Measurements from ENCODE around the gene GLP1R. TPM values are rescaled to one million over a fixed set of nuclear protein-coding genes. Genes with fewer than 3 reads are reported as not detected.

The GLP1R gene
- polyA plus RNA-seq, 1 donor from 2014 or later, result 0.06 TPM

GRCh38 chr6:39077882-39078594 is 29.5 kb downstream of the GLP1R start:
- TF ChIP-seq EZH2 (IDR thresholded peaks at IDR 0.05; ENCODE audit: borderline replicate concordance, insufficient read depth, low read length, poor library complexity, severe bottlenecking), result no peak
- TF ChIP-seq MXI1 (conservative IDR thresholded peaks at IDR 0.05; ENCODE audit: poor library complexity, severe bottlenecking), result no peak
- TF ChIP-seq RAD21 (conservative IDR thresholded peaks at IDR 0.05), result no peak
- TF ChIP-seq EP300 (conservative IDR thresholded peaks at IDR 0.05; ENCODE audit: poor library complexity, severe bottlenecking), result no peak
- no peak for TF ChIP-seq CTCF (IDR thresholded peaks at IDR 0.05; ENCODE audit: poor library complexity, severe bottlenecking)
- no peak for TF ChIP-seq REST (IDR thresholded peaks at IDR 0.05; ENCODE audit: borderline replicate concordance)
- TF ChIP-seq POLR2AphosphoS5 (IDR thresholded peaks at IDR 0.05), result no peak

GRCh38 chr6:39078695-39079094 is 30.1 kb downstream of the GLP1R start:
- Histone ChIP-seq H3K79me2 (replicated peaks; ENCODE audit: insufficient read depth, low read length) (no peaks in the 10 kb centered on the region), H3K9me3 (ENCODE audit: low read length) (no peaks in the 10 kb centered on the region), H3K4me2 (ENCODE audit: low read length) (no peak overlapping the region), H2AFZ (ENCODE audit: low read depth, low read length) (no peak overlapping the region), H3K9me2 (ENCODE audit: insufficient read depth, low read length) (no peaks in the 10 kb centered on the region), H3K27ac (ENCODE audit: low read length) (no peak overlapping the region), H3K27me3 (ENCODE audit: insufficient read depth, low read depth, low read length) (no peaks in the 10 kb centered on the region), H3K9ac (ENCODE audit: low read length) (no peak overlapping the region), H4K20me1 (ENCODE audit: insufficient read depth) (no peaks in the 10 kb centered on the region), H3K4me3 (ENCODE audit: low read length) (no peak overlapping the region), H3F3A (ENCODE audit: insufficient read depth, low read length, poor library complexity, severe bottlenecking) (no peaks in the 10 kb centered on the region), H3K36me3 (ENCODE audit: insufficient read depth, low read length) (no peaks in the 10 kb centered on the region)
- no peak for TF ChIP-seq POLR2AphosphoS5 (IDR thresholded peaks at IDR 0.05)
- no peak for TF ChIP-seq CTCF (IDR thresholded peaks at IDR 0.05; ENCODE audit: poor library complexity, severe bottlenecking)
- no peak for TF ChIP-seq REST (IDR thresholded peaks at IDR 0.05; ENCODE audit: borderline replicate concordance)
- no peak for TF ChIP-seq TAF1 (IDR thresholded peaks at IDR 0.05; ENCODE audit: low read depth)
- TF ChIP-seq MXI1 (conservative IDR thresholded peaks at IDR 0.05; ENCODE audit: poor library complexity, severe bottlenecking), result no peak
- TF ChIP-seq EZH2 (IDR thresholded peaks at IDR 0.05; ENCODE audit: borderline replicate concordance, insufficient read depth, low read length, poor library complexity, severe bottlenecking), result no peak
- no peak for TF ChIP-seq EP300 (conservative IDR thresholded peaks at IDR 0.05; ENCODE audit: poor library complexity, severe bottlenecking)
- no peak for TF ChIP-seq RAD21 (conservative IDR thresholded peaks at IDR 0.05)

More at GRCh38 chr6:39077882-39078594, 29.5 kb downstream of the GLP1R start:
- no peaks in the 10 kb centered on the region for H3K27me3 ChIP-seq (ENCODE audit: insufficient read depth, low read depth, low read length)
- H4K20me1 ChIP-seq (ENCODE audit: insufficient read depth), result no peaks in the 10 kb centered on the region
- H3K79me2 ChIP-seq (replicated peaks; ENCODE audit: insufficient read depth, low read length), result no peaks in the 10 kb centered on the region
- H3F3A ChIP-seq (ENCODE audit: insufficient read depth, low read length, poor library complexity, severe bottlenecking), result no peaks in the 10 kb centered on the region
- no peak overlapping the region for H3K4me3 ChIP-seq (ENCODE audit: low read length)
- no peaks in the 10 kb centered on the region for H3K36me3 ChIP-seq (ENCODE audit: insufficient read depth, low read length)
- H3K4me2 ChIP-seq (ENCODE audit: low read length), result no peak overlapping the region
- no peaks in the 10 kb centered on the region for H3K9me2 ChIP-seq (ENCODE audit: insufficient read depth, low read length)
- H3K9ac ChIP-seq (ENCODE audit: low read length), result no peak overlapping the region
- no peak overlapping the region for H2AFZ ChIP-seq (ENCODE audit: low read depth, low read length)
- H3K9me3 ChIP-seq (ENCODE audit: low read length), result no peaks in the 10 kb centered on the region
- H3K27ac ChIP-seq (ENCODE audit: low read length), result no peak overlapping the region

All from neural cell (in vitro differentiated cells).